Ovary (tissue), 3 donors: Measurements from ENCODE around the gene ABI3BP.

Source experiments
- POLR2A ChIP-seq: fragments of 450-650 bp; IDR thresholded peaks from one replicate; pipeline ENCODE4 v1.6.1; 2017; ENCODE audit warnings: antibody characterized with exemption, mild to moderate bottlenecking, moderate library complexity
- TF ChIP-seq, protein P1 (sequence below), 3 donors: fragments of 450-650 bp in 2 of 3; fragments of 200-600 bp in 1 of 3; IDR thresholded peaks; one replicate each; pipeline versions ENCODE4 v1.5.1 to v1.8.0; 2016 to 2022; ENCODE audit warnings: antibody characterized with exemption in 3 of 3, mild to moderate bottlenecking in 1 of 3
- donor health status: DM: no; HTN: no; CAD: no.

DNA sequence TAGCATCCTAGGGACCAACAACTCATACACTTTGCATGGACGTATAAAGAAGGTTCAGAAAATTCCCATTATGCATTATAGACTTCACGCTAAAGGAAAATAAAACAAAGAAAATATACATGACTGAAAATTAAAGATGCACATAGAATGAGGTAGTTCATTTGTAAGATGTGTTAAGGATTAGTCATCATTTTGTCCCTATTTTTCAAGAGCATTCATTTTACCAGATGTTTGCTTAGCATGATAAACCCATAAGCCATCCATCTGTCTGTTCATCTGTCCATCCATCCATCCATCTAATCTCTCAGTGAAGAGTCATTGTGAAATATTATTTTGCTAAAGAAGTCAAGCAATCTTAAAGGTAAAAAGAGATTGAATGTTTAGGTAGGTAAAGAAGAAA is 203.6 kb downstream of the ABI3BP start:
- no peak for TF ChIP-seq POLR2A
- TF ChIP-seq, protein P1, sequence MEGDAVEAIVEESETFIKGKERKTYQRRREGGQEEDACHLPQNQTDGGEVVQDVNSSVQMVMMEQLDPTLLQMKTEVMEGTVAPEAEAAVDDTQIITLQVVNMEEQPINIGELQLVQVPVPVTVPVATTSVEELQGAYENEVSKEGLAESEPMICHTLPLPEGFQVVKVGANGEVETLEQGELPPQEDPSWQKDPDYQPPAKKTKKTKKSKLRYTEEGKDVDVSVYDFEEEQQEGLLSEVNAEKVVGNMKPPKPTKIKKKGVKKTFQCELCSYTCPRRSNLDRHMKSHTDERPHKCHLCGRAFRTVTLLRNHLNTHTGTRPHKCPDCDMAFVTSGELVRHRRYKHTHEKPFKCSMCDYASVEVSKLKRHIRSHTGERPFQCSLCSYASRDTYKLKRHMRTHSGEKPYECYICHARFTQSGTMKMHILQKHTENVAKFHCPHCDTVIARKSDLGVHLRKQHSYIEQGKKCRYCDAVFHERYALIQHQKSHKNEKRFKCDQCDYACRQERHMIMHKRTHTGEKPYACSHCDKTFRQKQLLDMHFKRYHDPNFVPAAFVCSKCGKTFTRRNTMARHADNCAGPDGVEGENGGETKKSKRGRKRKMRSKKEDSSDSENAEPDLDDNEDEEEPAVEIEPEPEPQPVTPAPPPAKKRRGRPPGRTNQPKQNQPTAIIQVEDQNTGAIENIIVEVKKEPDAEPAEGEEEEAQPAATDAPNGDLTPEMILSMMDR (IDR thresholded peaks at IDR 0.05) = no peak
